ENCODE data around the gene AJM1.

DNA sequence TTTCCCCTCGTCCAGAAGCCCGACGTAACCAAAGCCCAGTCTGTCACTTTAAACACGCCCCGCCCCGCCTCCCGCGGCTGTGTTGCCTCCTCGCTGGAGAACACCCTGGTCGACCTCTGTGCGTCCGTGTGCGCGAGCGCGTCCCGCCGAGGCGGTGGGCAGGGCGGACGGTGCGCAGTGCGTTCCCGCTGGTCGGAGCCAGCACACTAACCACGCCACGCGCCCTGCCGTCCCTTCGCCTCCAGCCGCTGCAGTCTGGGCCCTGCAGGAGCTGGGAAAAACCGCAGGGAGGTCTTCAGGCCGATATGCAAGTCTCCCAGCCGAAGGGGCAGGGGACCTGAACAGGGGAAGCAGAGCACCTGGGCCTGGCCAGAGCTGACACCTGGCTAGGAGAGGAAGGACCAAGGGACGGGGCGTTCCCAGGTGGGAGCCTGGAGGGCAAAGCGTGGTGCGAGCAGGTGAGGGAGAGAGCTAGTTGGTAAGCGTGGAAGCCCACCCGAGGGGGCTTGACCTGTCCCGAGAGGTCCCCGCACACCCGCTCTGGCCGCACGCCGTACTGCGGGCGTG is 5.6 kb downstream of the AJM1 start:
- TF ChIP-seq, protein P1, sequence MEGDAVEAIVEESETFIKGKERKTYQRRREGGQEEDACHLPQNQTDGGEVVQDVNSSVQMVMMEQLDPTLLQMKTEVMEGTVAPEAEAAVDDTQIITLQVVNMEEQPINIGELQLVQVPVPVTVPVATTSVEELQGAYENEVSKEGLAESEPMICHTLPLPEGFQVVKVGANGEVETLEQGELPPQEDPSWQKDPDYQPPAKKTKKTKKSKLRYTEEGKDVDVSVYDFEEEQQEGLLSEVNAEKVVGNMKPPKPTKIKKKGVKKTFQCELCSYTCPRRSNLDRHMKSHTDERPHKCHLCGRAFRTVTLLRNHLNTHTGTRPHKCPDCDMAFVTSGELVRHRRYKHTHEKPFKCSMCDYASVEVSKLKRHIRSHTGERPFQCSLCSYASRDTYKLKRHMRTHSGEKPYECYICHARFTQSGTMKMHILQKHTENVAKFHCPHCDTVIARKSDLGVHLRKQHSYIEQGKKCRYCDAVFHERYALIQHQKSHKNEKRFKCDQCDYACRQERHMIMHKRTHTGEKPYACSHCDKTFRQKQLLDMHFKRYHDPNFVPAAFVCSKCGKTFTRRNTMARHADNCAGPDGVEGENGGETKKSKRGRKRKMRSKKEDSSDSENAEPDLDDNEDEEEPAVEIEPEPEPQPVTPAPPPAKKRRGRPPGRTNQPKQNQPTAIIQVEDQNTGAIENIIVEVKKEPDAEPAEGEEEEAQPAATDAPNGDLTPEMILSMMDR (IDR thresholded peaks at IDR 0.05; ENCODE audit: low read depth, low read length): no peak
- no peak for TF ChIP-seq EZH2phosphoT487 (IDR thresholded peaks at IDR 0.05; ENCODE audit: low read depth)

Data from OCI-LY3 (cell line).